GM12865 (cell line): ENCODE measurements around the gene EGFR.

Source experiments
- DNase-seq: peaks from one replicate; pipeline ENCODE4 v3.0.0; 2010; ENCODE audit warnings: low read depth
- H3K4me3 ChIP-seq: 2 replicates; pipeline ENCODE4 v1.5.1; 2011; ENCODE audit warnings: mild to moderate bottlenecking, low read depth, low read length, control low read depth
- TF ChIP-seq, protein P1 (sequence below): IDR thresholded peaks from 2 replicates; pipeline ENCODE4 v1.5.1; 2011; ENCODE audit warnings: low read length, control low read depth, low read depth, inconsistent platforms; ENCODE audit not compliant: insufficient read depth; ENCODE audit errors: missing control alignments

Gene EGFR

DNA sequence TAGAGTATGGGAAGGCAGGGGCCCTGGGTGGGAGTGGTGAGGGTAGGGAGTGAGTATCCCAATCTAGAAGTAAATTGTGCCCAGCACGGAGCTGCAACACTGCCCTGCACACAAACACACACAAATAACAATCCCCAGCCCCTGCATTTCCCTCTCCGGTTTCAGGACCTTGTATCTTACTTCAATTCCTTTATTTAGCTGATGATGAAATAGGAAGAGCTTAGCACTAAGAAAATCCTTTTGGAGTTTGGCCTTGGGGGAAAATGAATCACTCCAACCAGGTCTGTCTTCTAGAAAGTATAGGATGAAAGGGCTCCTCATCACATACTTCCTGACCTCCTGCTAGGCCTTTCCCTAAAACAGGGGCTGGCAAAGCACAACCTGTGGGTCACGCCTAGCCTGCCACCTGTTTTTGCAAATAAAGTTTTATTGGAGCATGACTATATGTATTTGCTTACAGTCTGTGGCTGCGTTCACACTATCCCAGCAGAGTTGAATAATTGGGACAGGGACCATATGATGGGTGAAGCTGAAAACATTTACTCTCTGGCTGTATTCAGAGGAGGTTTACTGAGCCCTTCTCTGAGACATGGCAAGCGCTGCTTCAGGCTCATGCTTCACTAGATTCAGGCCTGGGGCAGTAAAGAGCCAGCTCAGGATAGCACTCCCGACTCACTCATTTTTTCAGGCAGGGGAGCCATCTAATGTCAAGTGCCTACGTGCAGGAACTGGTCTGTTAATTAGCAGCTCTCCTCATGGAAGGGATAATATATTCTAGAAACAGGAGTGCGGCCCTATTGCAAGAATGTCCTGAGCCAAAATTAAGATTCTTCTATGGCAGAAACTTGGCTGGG is 111.0 kb downstream of the EGFR start:
- DNase-seq: no peak
- no peak overlapping the region for H3K4me3 ChIP-seq
- TF ChIP-seq, protein P1, sequence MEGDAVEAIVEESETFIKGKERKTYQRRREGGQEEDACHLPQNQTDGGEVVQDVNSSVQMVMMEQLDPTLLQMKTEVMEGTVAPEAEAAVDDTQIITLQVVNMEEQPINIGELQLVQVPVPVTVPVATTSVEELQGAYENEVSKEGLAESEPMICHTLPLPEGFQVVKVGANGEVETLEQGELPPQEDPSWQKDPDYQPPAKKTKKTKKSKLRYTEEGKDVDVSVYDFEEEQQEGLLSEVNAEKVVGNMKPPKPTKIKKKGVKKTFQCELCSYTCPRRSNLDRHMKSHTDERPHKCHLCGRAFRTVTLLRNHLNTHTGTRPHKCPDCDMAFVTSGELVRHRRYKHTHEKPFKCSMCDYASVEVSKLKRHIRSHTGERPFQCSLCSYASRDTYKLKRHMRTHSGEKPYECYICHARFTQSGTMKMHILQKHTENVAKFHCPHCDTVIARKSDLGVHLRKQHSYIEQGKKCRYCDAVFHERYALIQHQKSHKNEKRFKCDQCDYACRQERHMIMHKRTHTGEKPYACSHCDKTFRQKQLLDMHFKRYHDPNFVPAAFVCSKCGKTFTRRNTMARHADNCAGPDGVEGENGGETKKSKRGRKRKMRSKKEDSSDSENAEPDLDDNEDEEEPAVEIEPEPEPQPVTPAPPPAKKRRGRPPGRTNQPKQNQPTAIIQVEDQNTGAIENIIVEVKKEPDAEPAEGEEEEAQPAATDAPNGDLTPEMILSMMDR: no peak

DNA sequence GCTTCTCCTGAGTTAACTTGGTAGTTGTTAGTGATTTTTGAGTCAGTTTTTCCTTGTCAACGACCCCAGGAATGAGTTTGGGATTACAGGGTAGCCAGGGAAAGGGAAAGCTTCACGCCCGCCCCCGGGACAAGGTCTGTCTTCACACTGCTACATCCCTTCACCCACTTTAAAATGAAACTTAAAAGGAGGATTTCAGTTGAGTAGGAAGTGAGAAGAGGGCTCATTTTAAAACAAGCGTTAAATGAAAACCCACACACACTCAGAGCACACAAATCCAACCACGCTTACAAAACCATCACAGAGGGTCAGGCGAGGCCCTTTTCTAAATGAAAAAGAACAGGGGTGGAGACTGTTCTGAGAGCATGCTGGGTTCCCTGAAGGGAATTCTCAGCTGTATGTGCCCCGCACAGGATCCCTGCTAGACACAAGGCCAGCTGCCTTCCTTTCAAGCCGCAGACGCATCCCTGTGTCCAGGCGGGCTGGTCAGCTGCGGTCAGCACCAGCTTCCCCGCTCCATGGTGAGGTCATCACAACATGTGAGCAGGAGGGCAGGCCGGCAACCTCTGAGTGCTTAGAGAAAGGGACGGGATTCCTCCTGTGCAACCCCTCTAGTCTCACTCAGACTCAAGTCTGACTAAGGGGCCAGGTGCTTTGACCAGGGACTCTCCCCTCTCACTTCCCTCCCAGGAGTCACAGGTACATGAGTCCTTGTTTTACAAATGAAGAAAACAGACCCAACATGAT is 111.8 kb downstream of the EGFR start:
- no peak overlapping the region for H3K4me3 ChIP-seq
- TF ChIP-seq, protein P1: no peak
- DNase-seq: no peak

DNA sequence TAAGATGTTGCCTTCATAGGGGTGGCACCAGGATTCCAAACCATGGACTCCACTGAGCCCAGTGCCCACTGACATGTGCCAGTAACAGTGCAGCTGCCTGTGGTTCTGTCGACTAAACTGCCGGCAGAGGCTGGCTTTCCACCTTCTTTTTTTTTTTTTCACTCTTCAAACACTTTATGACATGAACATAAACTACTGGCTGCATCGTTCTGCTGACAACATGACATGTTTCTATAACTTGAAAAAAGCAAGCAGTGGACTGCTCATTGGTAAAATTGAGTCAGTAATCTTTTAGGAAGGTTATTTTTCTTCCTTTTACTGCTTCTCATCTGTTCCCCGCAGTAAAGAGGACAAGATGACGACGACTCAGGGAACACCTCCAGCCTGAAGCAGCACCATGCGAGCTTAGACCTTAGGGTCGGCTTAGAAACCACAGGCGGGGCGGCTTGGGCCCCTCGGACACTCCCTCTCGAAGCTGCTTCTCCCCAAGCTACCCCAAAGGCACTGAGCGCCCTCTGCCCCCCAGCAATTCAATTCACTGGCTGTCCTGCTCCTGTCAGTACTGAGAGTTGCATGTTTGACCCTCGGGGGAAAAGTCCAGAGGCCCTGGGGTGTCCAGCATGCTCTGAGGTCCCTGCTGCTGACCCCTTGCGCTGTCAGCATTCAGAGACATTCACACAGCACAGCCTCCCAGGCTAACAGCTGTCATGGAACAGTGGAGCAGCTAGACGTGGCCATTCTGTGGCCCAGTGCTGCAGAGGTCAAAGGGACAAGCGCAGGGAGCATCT is 112.5 kb downstream of the EGFR start:
- DNase-seq: no peak
- TF ChIP-seq, protein P1: no peak
- H3K4me3 ChIP-seq: no peak overlapping the region

DNA sequence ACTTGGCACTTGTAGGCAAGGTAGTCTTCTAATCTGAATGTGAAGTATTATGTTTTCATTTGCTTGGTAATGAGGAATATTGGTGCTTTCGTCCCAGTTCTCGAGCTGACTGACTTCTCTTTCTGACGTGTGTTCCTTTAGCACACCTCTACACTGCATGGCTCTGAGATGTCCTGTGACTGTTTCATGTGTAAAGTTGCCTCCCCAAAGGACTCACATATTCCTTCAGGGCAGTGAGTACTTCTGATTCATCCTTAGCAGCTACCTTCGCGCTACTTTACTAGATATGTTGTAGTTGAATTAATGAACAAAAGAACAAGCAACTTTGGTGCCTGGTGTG is 113.7 kb downstream of the EGFR start:
- TF ChIP-seq, protein P1: no peak
- no peak overlapping the region for H3K4me3 ChIP-seq
- DNase-seq: no peak

DNA sequence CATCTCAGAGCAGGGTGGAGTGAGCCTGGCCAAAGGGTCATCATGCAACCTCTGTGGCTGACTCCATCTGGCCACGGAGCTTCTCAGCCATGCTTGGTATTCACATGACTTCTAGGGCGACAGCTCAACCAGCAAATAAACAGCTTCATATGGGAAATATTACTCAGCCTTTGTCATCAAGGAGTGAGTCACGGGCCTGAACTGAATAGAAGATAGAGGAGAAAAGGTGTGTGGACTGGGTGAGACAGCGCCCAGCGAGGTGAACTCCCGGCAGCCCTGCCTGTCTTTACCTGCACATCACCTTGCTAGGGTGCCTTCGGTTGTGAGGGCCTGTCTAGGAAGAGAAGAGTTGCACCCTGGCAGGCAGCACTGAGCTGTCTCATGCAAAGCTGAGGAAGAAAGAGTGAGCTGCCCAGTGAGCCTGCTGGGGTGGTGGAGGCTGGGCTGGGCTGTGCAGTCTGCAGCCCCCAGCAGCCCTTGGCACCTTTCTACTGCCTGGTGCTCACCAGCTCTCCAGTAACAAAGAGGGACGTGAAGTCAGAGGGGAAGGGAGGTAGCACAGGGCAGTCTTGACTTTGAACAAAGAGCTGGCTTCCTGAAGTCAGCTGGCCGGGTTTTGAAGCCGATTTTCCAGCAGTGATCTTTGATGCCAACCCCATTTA is 114.2 kb downstream of the EGFR start:
- TF ChIP-seq, protein P1: no peak
- H3K4me3 ChIP-seq: no peak overlapping the region
- no peak for DNase-seq

DNA sequence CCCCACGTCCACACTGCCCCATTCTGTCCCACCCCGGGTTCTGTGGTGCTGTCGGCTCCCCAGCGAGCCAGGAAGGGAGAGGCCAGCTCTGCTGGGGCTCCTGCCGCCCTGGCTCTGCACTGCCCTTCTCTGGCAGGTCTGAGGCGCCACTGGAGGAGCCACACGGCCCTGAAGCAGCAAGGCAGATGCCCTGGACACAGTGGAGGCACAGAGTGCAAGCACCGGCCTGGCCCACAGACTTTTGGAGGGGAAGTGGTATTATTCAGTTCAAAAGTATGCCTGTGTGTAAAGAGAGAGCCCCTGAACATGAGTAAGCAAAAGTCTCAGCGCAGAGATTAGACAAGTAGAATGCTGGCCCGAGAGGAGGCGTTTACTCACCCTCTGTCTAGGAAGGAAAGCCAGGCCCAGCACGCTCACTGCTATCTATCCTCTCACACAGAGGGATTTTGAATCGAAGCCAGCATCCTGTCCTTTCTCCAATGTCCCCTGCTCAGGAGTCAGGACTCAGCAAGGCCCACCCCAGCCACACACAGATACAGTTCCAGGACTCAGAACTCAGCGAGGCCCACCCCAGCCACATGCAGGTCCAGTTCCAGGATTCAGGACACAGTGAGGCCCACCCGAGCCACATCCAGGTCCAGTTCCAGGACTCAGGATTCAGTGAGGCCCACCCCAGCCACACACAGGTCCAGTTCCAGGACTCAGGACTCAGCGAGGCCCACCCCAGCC is 115.0 kb downstream of the EGFR start:
- no peak overlapping the region for H3K4me3 ChIP-seq
- TF ChIP-seq, protein P1: no peak
- DNase-seq: no peak
